Central memory CD4-positive, alpha-beta T cell (primary cell): ENCODE data around the gene CENPC.
A peak's percentile ranks its signal among the peaks of the same experiment; 100 is the strongest.
"Not testable (repeated sequence)": the region's sequence is repeated elsewhere in the genome, so short reads cannot be mapped to it uniquely, and the experiment has no call there.

Experiments used
- DNase-seq: peaks from one replicate; pipeline ENCODE4 v3.0.0; 2022
- total RNA-seq, 3 experiments: gene quantifications; one replicate each; lab custom pipeline; 2026; lab: John Stamatoyannopoulos, UW

Gene CENPC
- total RNA-seq, result 41.5 to 189 (median 123) reads per million in 3 experiments

GRCh38 chr4:67545199-67546003 is at the start of gene CENPC:
Gene CENPC, minus strand, starts transcription at chr4:67545503. Its CDS starts 148 bp downstream, at chr4:67545355.
- peak; percentile 88 for DNase-seq

GRCh38 chr4:67593741-67594175 is 48.5 kb upstream of the CENPC start:
- no peak for DNase-seq

- no peak for DNase-seq
Observed at GRCh38 chr4:67587156-67587555, 41.9 kb upstream of the CENPC start.

GRCh38 chr4:67584496-67584895 is 39.2 kb upstream of the CENPC start:
- no peak for DNase-seq

GRCh38 chr4:67581913-67582312 is 36.6 kb upstream of the CENPC start:
- DNase-seq, result no peak

GRCh38 chr4:67581208-67581857 is 36.0 kb upstream of the CENPC start:
- DNase-seq, result peak; percentile 55

GRCh38 chr4:67580577-67580976 is 35.3 kb upstream of the CENPC start:
- no peak for DNase-seq

- no peak for DNase-seq
Observed at GRCh38 chr4:67576538-67576937, 31.2 kb upstream of the CENPC start.

- DNase-seq, result no peak
Observed at GRCh38 chr4:67576059-67576466, 30.8 kb upstream of the CENPC start.

GRCh38 chr4:67575232-67576058 is 30.1 kb upstream of the CENPC start:
- DNase-seq, result no peak

- DNase-seq, result no peak
Observed at GRCh38 chr4:67573193-67573592, 27.9 kb upstream of the CENPC start.

- DNase-seq, result no peak
Observed at GRCh38 chr4:67571975-67572374, 26.7 kb upstream of the CENPC start.

- no peak for DNase-seq
Observed at GRCh38 chr4:67570537-67570936, 25.2 kb upstream of the CENPC start.

GRCh38 chr4:67568820-67569219 is 23.5 kb upstream of the CENPC start:
- no peak for DNase-seq

- no peak for DNase-seq
Observed at GRCh38 chr4:67566335-67566734, 21.0 kb upstream of the CENPC start.

GRCh38 chr4:67565284-67565683 is 20.0 kb upstream of the CENPC start:
- DNase-seq, result no peak

GRCh38 chr4:67558493-67558892 is 13.2 kb upstream of the CENPC start, which contains the start of gene STAP1:
Gene STAP1, plus strand, starts transcription at chr4:67558727. Its CDS starts 83 bp downstream, at chr4:67558810.
- DNase-seq, result peak; percentile 56

- no peak for DNase-seq
Observed at GRCh38 chr4:67556436-67556835, 11.1 kb upstream of the CENPC start.

- DNase-seq, result no peak
Observed at GRCh38 chr4:67555447-67555846, 10.1 kb upstream of the CENPC start.

- no peak for DNase-seq
Observed at GRCh38 chr4:67554096-67554495, 8.8 kb upstream of the CENPC start.

GRCh38 chr4:67552146-67552792 is 7.0 kb upstream of the CENPC start:
- DNase-seq, result not testable (repeated sequence)

GRCh38 chr4:67550857-67551256 is 5.6 kb upstream of the CENPC start:
- no peak for DNase-seq

GRCh38 chr4:67550451-67550850 is 5.1 kb upstream of the CENPC start:
- no peak for DNase-seq
